LNCaP clone FGC (cell line): ENCODE results near the gene RYR3.

Experiments used
- DNase-seq: peaks from one replicate; pipeline ENCODE4 v3.0.0-alpha.2; 2011; ENCODE audit warnings: low read depth
- H3K4me3 ChIP-seq: 2 replicates; pipeline ENCODE4 v1.5.1; 2011; ENCODE audit warnings: mild to moderate bottlenecking, low read depth, low read length, control low read depth
- TF ChIP-seq, protein P1 (sequence below): IDR thresholded peaks from 2 replicates; pipeline ENCODE4 v1.5.1; 2012; ENCODE audit warnings: mild to moderate bottlenecking; ENCODE audit not compliant: control insufficient read depth, insufficient read depth; ENCODE audit errors: extremely low read depth

Gene RYR3

DNA sequence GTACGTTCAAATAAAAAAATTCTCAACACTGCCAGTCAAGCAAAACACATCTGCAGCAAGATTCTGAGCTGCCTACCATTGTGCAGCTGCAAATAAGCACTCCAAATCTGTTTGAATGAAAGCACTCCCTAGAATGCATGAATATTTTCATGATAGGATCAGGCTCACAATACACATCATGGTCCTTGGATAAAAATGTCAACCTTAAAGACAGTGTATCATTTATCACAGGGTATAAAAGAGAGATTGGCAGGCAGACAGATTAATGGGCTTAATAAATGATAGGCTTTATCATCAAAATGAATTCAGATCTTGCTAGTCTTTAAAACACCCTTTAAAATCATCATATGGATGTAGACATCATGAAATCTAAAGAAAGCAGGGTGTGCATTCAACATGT lies 9.2 kb downstream of the RYR3 start:
- TF ChIP-seq, protein P1, sequence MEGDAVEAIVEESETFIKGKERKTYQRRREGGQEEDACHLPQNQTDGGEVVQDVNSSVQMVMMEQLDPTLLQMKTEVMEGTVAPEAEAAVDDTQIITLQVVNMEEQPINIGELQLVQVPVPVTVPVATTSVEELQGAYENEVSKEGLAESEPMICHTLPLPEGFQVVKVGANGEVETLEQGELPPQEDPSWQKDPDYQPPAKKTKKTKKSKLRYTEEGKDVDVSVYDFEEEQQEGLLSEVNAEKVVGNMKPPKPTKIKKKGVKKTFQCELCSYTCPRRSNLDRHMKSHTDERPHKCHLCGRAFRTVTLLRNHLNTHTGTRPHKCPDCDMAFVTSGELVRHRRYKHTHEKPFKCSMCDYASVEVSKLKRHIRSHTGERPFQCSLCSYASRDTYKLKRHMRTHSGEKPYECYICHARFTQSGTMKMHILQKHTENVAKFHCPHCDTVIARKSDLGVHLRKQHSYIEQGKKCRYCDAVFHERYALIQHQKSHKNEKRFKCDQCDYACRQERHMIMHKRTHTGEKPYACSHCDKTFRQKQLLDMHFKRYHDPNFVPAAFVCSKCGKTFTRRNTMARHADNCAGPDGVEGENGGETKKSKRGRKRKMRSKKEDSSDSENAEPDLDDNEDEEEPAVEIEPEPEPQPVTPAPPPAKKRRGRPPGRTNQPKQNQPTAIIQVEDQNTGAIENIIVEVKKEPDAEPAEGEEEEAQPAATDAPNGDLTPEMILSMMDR: no peak
- no peak for DNase-seq
- no peak overlapping the region for H3K4me3 ChIP-seq

- H3K4me3 ChIP-seq: no peak overlapping the region
- DNase-seq: no peak
- TF ChIP-seq, protein P1: no peak
These were observed 11.3 kb downstream of the RYR3 start for GRCh38 chr15:33322091-33322490.

DNA sequence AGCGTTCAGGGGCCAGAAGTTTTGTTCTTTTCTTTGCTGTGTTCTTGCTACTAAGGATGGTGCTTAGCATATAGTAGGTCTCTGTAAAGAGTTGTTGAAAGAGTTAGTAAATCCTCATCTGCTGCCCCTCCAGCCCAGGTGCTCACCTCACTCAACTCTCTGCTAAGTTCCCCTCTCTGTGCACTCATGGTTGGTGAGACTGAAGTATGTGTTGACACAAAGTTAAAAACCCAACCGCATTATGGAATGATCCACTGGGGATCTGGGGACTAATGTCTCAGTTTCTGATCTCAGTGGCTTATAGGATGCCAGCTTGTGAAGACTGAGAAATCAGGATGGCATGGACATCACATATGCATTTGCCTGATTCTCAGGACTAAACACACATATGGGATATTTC lies 13.8 kb downstream of the RYR3 start:
- TF ChIP-seq, protein P1: no peak
- H3K4me3 ChIP-seq: no peak overlapping the region
- no peak for DNase-seq

DNA sequence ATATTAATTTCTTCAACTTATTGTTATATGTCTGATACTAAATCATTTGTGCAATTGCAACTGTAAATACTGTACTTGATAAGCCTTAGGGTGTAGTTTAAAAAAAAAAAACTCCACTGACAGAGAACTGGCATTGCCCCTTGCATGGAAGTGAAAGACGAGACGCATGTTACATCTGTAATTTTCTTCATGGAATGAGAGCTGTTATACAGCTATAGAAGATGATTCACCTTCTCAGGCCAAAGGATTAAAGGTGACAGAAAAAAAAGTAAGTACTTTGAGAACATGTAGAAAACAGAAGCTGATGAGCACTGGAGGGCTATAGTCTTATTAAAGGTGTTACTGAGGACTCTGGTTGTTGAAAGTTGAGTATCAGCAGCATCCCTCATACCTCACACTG lies 16.1 kb downstream of the RYR3 start:
- DNase-seq: no peak
- H3K4me3 ChIP-seq: no peak overlapping the region

GRCh38 chr15:33328106-33328505 lies 17.3 kb downstream of the RYR3 start:
- H3K4me3 ChIP-seq: no peak overlapping the region
- TF ChIP-seq, protein P1: no peak
- no peak for DNase-seq

More for the DNA sequence above, 16.1 kb downstream of the RYR3 start:
- TF ChIP-seq, protein P1: no peak

GRCh38 chr15:33329457-33329856 lies 18.7 kb downstream of the RYR3 start:
- no peak for DNase-seq
- TF ChIP-seq, protein P1: no peak
- H3K4me3 ChIP-seq: no peak overlapping the region

GRCh38 chr15:33330931-33331330 lies 20.2 kb downstream of the RYR3 start:
- no peak overlapping the region for H3K4me3 ChIP-seq
- TF ChIP-seq, protein P1: no peak

More at GRCh38 chr15:33330931-33331330, 20.2 kb downstream of the RYR3 start:
- DNase-seq: no peak
